Measurements from ENCODE around the gene ABCC3. TPM values are rescaled to one million over a fixed set of nuclear protein-coding genes. Genes with fewer than 3 reads are reported as not detected.

The ABCC3 gene
- total RNA-seq, 1 donor from 2014 or later: 0.20 TPM

GRCh38 chr17:50728881-50729765 lies 94.4 kb downstream of the ABCC3 start:
- no peak overlapping the region for H3K27ac Mint-ChIP-seq
- no peaks in the 10 kb centered on the region for H3K27me3 Mint-ChIP-seq
- no peak for TF ChIP-seq CTCF (IDR thresholded peaks at IDR 0.05)
- CTCF ChIA-PET: no interaction called here
- H3K9me3 Mint-ChIP-seq: no peaks in the 10 kb centered on the region
- H3K36me3 Mint-ChIP-seq (ENCODE audit: low read depth): peaks cover 23% of the 10 kb centered on the region
- intact Hi-C loops (cut with micrococcal nuclease): no loop called here
- POLR2A ChIA-PET: no interaction called here
- H3K4me3 Mint-ChIP-seq: no peak overlapping the region
- ATAC-seq (ENCODE audit: low read depth) (no peak), DNase-seq (no peak)
- peaks cover 64% of the 10 kb centered on the region for H3K4me1 Mint-ChIP-seq

- H3K36me3 Mint-ChIP-seq (ENCODE audit: low read depth): peaks cover 31% of the 10 kb centered on the region
- ATAC-seq (ENCODE audit: low read depth) (no peak), DNase-seq (no peak)
- H3K4me1 Mint-ChIP-seq: peaks cover 59% of the 10 kb centered on the region
- CTCF ChIA-PET: no interaction called here
- intact Hi-C loops (cut with micrococcal nuclease): no loop called here
- no peak for TF ChIP-seq CTCF (IDR thresholded peaks at IDR 0.05)
- H3K9me3 Mint-ChIP-seq: no peaks in the 10 kb centered on the region
- H3K4me3 Mint-ChIP-seq: no peak overlapping the region
- POLR2A ChIA-PET: interaction anchor here (1.2 kb wide), 1 partner anchor 25 kb away, joined by 4 read pairs; no protein-coding TSS in a partner anchor
- no peaks in the 10 kb centered on the region for H3K27me3 Mint-ChIP-seq
- no peak overlapping the region for H3K27ac Mint-ChIP-seq
These were observed 97.1 kb downstream of the ABCC3 start for GRCh38 chr17:50731575-50732460.

GRCh38 chr17:50735287-50735686 lies 100.6 kb downstream of the ABCC3 start:
- CTCF ChIA-PET: interaction anchor here (0.9 kb wide), 1 partner anchor 10 kb away, joined by 3 read pairs; no protein-coding TSS in a partner anchor
- POLR2A ChIA-PET: no interaction called here
- intact Hi-C loops (cut with micrococcal nuclease): no loop called here
- H3K27me3 Mint-ChIP-seq: no peaks in the 10 kb centered on the region
- DNase-seq (no peak), ATAC-seq (ENCODE audit: low read depth) (no peak)
- H3K9me3 Mint-ChIP-seq: no peaks in the 10 kb centered on the region
- H3K4me3 Mint-ChIP-seq: no peak overlapping the region
- H3K36me3 Mint-ChIP-seq (ENCODE audit: low read depth): peaks cover 53% of the 10 kb centered on the region
- H3K4me1 Mint-ChIP-seq: peaks cover 41% of the 10 kb centered on the region
- H3K27ac Mint-ChIP-seq: no peak overlapping the region
- TF ChIP-seq CTCF (IDR thresholded peaks at IDR 0.05): no peak

GRCh38 chr17:50737118-50737698 lies 102.5 kb downstream of the ABCC3 start:
- ChIA-PET CTCF (no interaction called here), POLR2A (no interaction called here)
- intact Hi-C loops (cut with micrococcal nuclease): no loop called here
- no peak overlapping the region for H3K4me3 Mint-ChIP-seq
- H3K9me3 Mint-ChIP-seq: no peaks in the 10 kb centered on the region
- H3K27ac Mint-ChIP-seq: peak overlapping the region; percentile 46
- no peak for TF ChIP-seq CTCF (IDR thresholded peaks at IDR 0.05)
- ATAC-seq (ENCODE audit: low read depth): no peak
- H3K27me3 Mint-ChIP-seq: no peaks in the 10 kb centered on the region
- peaks cover 25% of the 10 kb centered on the region for H3K4me1 Mint-ChIP-seq
- DNase-seq: no peak
- H3K36me3 Mint-ChIP-seq (ENCODE audit: low read depth): peaks cover 67% of the 10 kb centered on the region

Measured in activated B cell treated with CpG ODN at 0.5 μM for 24 hours (primary cell).